Activated naive CD8-positive, alpha-beta T cell treated with anti-CD3 and anti-CD28 coated beads, Interleukin-2, amount 10 ng/mL, durations not matched to agents 7 days and 5 days (primary cell): Measurements from ENCODE around the gene STRAP. TPM values are rescaled to one million over a fixed set of nuclear protein-coding genes. Genes with fewer than 3 reads are reported as not detected.
A peak's percentile ranks its signal among the peaks of the same experiment; 100 is the strongest.
"Not testable (repeated sequence)": the region's sequence is repeated elsewhere in the genome, so short reads cannot be mapped to it uniquely, and the experiment has no call there.

Experiments used
- ATAC-seq: fragments of 150-1000 bp; cut with Tn5 transposase; one replicate; pipeline ENCODE4 v1.10.0; 2021; ENCODE audit warnings: low read depth, moderate library complexity
- POLR2A ChIA-PET: fragments of 350-600 bp; sonication (Branson Sonifier 250); formaldehyde crosslinking; loops from one replicate; lab custom pipeline; 2021; ENCODE audit warnings: antibody characterized with exemption; lab: Charles Lee
- DNase-seq: peaks from one replicate; pipeline ENCODE4 v3.0.0; 2021
- H3K27ac Mint-ChIP-seq: one replicate; pipeline ENCODE4 v1.8.0; 2022; ENCODE audit warnings: mild to moderate bottlenecking, mixed read lengths
- H3K27me3 Mint-ChIP-seq: one replicate; pipeline ENCODE4 v1.8.0; 2022; ENCODE audit warnings: mild to moderate bottlenecking, moderate library complexity, mixed read lengths
- H3K36me3 Mint-ChIP-seq: one replicate; pipeline ENCODE4 v1.8.0; 2021; ENCODE audit warnings: mild to moderate bottlenecking, mixed read lengths
- H3K4me1 Mint-ChIP-seq: one replicate; pipeline ENCODE4 v1.8.0; 2021; ENCODE audit warnings: mixed read lengths
- H3K4me3 Mint-ChIP-seq: one replicate; pipeline ENCODE4 v1.8.0; 2022; ENCODE audit warnings: mild to moderate bottlenecking, moderate library complexity, mixed read lengths
- H3K9me3 Mint-ChIP-seq: one replicate; pipeline ENCODE4 v1.8.0; 2021; ENCODE audit warnings: mixed read lengths
- total RNA-seq, 2 experiments: library from RNA; stranded (reverse); gene quantifications; one replicate each; pipeline ENCODE4 v1.2.3, GENCODE V29; 2021

The STRAP gene
- total RNA-seq, 2 experiments from 2014 or later = 59.3 to 60.3 TPM

- ATAC-seq (no peak), DNase-seq (no peak)
- POLR2A ChIA-PET = interaction anchor here (0.8 to 0.9 kb wide), 2 partner anchors 27 to 319 kb away, joined by 3 to 4 read pairs; partner anchors contain the start of gene DERA
- Mint-ChIP-seq H3K4me3 (peak overlapping the region; percentile 95), H3K4me1 (peaks cover 51% of the 10 kb centered on the region), H3K9me3 (no peaks in the 10 kb centered on the region), H3K36me3 (peaks cover 33% of the 10 kb centered on the region), H3K27ac (peak overlapping the region; percentile 99), H3K27me3 (no peaks in the 10 kb centered on the region)
Measured at GRCh38 chr12:15883536-15883935, 1.3 kb downstream of the STRAP start.

- POLR2A ChIA-PET = no interaction called here
- no peak overlapping the region for H3K4me3 Mint-ChIP-seq
- H3K9me3 Mint-ChIP-seq = no peaks in the 10 kb centered on the region
- peaks cover 40% of the 10 kb centered on the region for H3K36me3 Mint-ChIP-seq
- no peak for ATAC-seq
- no peak for DNase-seq
- H3K27ac Mint-ChIP-seq = no peak overlapping the region
- H3K27me3 Mint-ChIP-seq = no peaks in the 10 kb centered on the region
- peaks cover 51% of the 10 kb centered on the region for H3K4me1 Mint-ChIP-seq
Measured at GRCh38 chr12:15886372-15887042, 4.3 kb downstream of the STRAP start.

GRCh38 chr12:15887043-15887817, 5.0 kb downstream of the STRAP start:
- ATAC-seq = no peak
- Mint-ChIP-seq H3K4me3 (no peak overlapping the region), H3K27ac (no peak overlapping the region), H3K4me1 (peaks cover 45% of the 10 kb centered on the region), H3K9me3 (no peaks in the 10 kb centered on the region), H3K27me3 (no peaks in the 10 kb centered on the region), H3K36me3 (peaks cover 41% of the 10 kb centered on the region)
- no peak for DNase-seq
- POLR2A ChIA-PET = no interaction called here

- POLR2A ChIA-PET = no interaction called here
- Mint-ChIP-seq H3K9me3 (no peaks in the 10 kb centered on the region), H3K4me1 (peaks cover 10% of the 10 kb centered on the region), H3K4me3 (no peak overlapping the region), H3K27ac (no peak overlapping the region), H3K36me3 (peaks cover 15% of the 10 kb centered on the region), H3K27me3 (no peaks in the 10 kb centered on the region)
- no peak for ATAC-seq
- no peak for DNase-seq
Measured at GRCh38 chr12:15892645-15893259, 10.6 kb downstream of the STRAP start.

GRCh38 chr12:15893260-15893659, 11.1 kb downstream of the STRAP start:
- H3K27me3 Mint-ChIP-seq = no peaks in the 10 kb centered on the region
- no peak overlapping the region for H3K27ac Mint-ChIP-seq
- ATAC-seq = no peak
- no peaks in the 10 kb centered on the region for H3K9me3 Mint-ChIP-seq
- H3K4me3 Mint-ChIP-seq = no peak overlapping the region
- peaks cover 8% of the 10 kb centered on the region for H3K4me1 Mint-ChIP-seq
- no peak for DNase-seq
- POLR2A ChIA-PET = no interaction called here
- peaks cover 18% of the 10 kb centered on the region for H3K36me3 Mint-ChIP-seq

- POLR2A ChIA-PET = no interaction called here
- peaks cover 21% of the 10 kb centered on the region for H3K36me3 Mint-ChIP-seq
Measured at GRCh38 chr12:15896867-15897266, 14.7 kb downstream of the STRAP start.

GRCh38 chr12:15897433-15897832, 15.2 kb downstream of the STRAP start:
- peaks cover 11% of the 10 kb centered on the region for H3K4me1 Mint-ChIP-seq
- no peaks in the 10 kb centered on the region for H3K9me3 Mint-ChIP-seq
- H3K27me3 Mint-ChIP-seq = no peaks in the 10 kb centered on the region
- H3K4me3 Mint-ChIP-seq = no peak overlapping the region
- ATAC-seq = no peak
- POLR2A ChIA-PET = interaction anchor here (0.7 kb wide), 1 partner anchor 14 kb away, joined by 4 read pairs; the partner anchor contains the start of gene DERA
- H3K36me3 Mint-ChIP-seq = peaks cover 21% of the 10 kb centered on the region
- H3K27ac Mint-ChIP-seq = no peak overlapping the region
- no peak for DNase-seq

More at GRCh38 chr12:15896867-15897266, 14.7 kb downstream of the STRAP start:
- Mint-ChIP-seq H3K4me3 (no peak overlapping the region), H3K27ac (no peak overlapping the region), H3K9me3 (no peaks in the 10 kb centered on the region), H3K27me3 (no peaks in the 10 kb centered on the region), H3K4me1 (peaks cover 11% of the 10 kb centered on the region)
- DNase-seq = no peak
- no peak for ATAC-seq

- H3K27me3 Mint-ChIP-seq = no peaks in the 10 kb centered on the region
- POLR2A ChIA-PET = interaction anchor here (1.3 kb wide), 1 partner anchor 315 kb away, joined by 3 read pairs; no protein-coding TSS in a partner anchor
- no peak for DNase-seq
Measured at GRCh38 chr12:15899282-15899870, 17.2 kb downstream of the STRAP start.

GRCh38 chr12:15904378-15904920, 22.3 kb downstream of the STRAP start:
- Mint-ChIP-seq H3K27ac (no peak overlapping the region), H3K27me3 (no peaks in the 10 kb centered on the region), H3K4me1 (peaks cover under 1% of the 10 kb centered on the region), H3K9me3 (no peaks in the 10 kb centered on the region), H3K4me3 (no peak overlapping the region), H3K36me3 (peaks cover 10% of the 10 kb centered on the region)
- POLR2A ChIA-PET = no interaction called here
- DNase-seq = no peak
- ATAC-seq = no peak

More at GRCh38 chr12:15899282-15899870, 17.2 kb downstream of the STRAP start:
- Mint-ChIP-seq H3K9me3 (no peaks in the 10 kb centered on the region), H3K27ac (no peak overlapping the region), H3K36me3 (peaks cover 21% of the 10 kb centered on the region), H3K4me3 (no peak overlapping the region), H3K4me1 (peaks cover 11% of the 10 kb centered on the region)
- no peak for ATAC-seq

- H3K9me3 Mint-ChIP-seq = no peaks in the 10 kb centered on the region
- H3K36me3 Mint-ChIP-seq = no peaks in the 10 kb centered on the region
- H3K4me1 Mint-ChIP-seq = peaks cover 15% of the 10 kb centered on the region
- POLR2A ChIA-PET = interaction anchor here (0.6 to 1.7 kb wide), 7 partner anchors 8 to 358 kb away, joined by 3 to 9 read pairs (median 5); partner anchors contain the start of genes EPS8 and STRAP
- H3K27me3 Mint-ChIP-seq = no peaks in the 10 kb centered on the region
- peak overlapping the region; percentile 22 for H3K27ac Mint-ChIP-seq
- DNase-seq = no peak
- H3K4me3 Mint-ChIP-seq = peak overlapping the region; percentile 93
- ATAC-seq = no peak
Measured at GRCh38 chr12:15910468-15910863, 28.3 kb downstream of the STRAP start.

GRCh38 chr12:15910864-15911721, 28.9 kb downstream of the STRAP start, which contains the start of gene DERA:
TSS of gene DERA (plus strand) at chr12:15911332. CDS start at chr12:15911384, 52 bp downstream.
- peak within 1 kb of the TSS; percentile 93 for H3K4me3 Mint-ChIP-seq
- H3K9me3 Mint-ChIP-seq = no peaks in the 10 kb centered on the region
- peaks cover 15% of the 10 kb centered on the region for H3K4me1 Mint-ChIP-seq
- peak within 1 kb of the TSS; percentile 85 for H3K27ac Mint-ChIP-seq
- POLR2A ChIA-PET = interaction anchor here (0.6 to 1.7 kb wide), 9 partner anchors 8 to 358 kb away, joined by 3 to 9 read pairs (median 4); partner anchors contain the start of genes EPS8 and STRAP
- peak; percentile 75 for DNase-seq
- no peaks in the 10 kb centered on the region for H3K27me3 Mint-ChIP-seq
- no peaks in the 10 kb centered on the region for H3K36me3 Mint-ChIP-seq
- peak; percentile 93 for ATAC-seq

GRCh38 chr12:15911931-15912330, 29.7 kb downstream of the STRAP start:
- peak overlapping the region; percentile 93 for H3K4me3 Mint-ChIP-seq
- not testable (repeated sequence) for H3K9me3 Mint-ChIP-seq, H3K27me3 Mint-ChIP-seq, DNase-seq, H3K36me3 Mint-ChIP-seq, ATAC-seq
- POLR2A ChIA-PET = interaction anchor here (1.4 to 1.7 kb wide), 3 partner anchors 30 to 327 kb away, joined by 3 to 9 read pairs (median 4); partner anchors contain the start of gene STRAP
- peaks cover 15% of the 10 kb centered on the region for H3K4me1 Mint-ChIP-seq
- H3K27ac Mint-ChIP-seq = peak overlapping the region; percentile 85
